Activated T-cell treated with anti-CD3 and anti-CD28 coated beads for 24 hours (primary cell): ENCODE results near the gene RUSF1.
"Not testable (repeated sequence)": the region's sequence is repeated elsewhere in the genome, so short reads cannot be mapped to it uniquely, and the experiment has no call there.

ENCODE experiments used
- DNase-seq: peaks from one replicate; pipeline ENCODE4 v3.0.0-alpha.2; 2020; ENCODE audit warnings: low read depth

The RUSF1 gene

GRCh38 chr16:31507929-31508705 lies at the start of gene RUSF1:
Gene RUSF1, minus strand, starts transcription at chr16:31508391. Its CDS starts 18 bp downstream, at chr16:31508373.
- peak; percentile 82 for DNase-seq

- no peak for DNase-seq
Measured at GRCh38 chr16:31542763-31543162, 34.6 kb upstream of the RUSF1 start.

DNA sequence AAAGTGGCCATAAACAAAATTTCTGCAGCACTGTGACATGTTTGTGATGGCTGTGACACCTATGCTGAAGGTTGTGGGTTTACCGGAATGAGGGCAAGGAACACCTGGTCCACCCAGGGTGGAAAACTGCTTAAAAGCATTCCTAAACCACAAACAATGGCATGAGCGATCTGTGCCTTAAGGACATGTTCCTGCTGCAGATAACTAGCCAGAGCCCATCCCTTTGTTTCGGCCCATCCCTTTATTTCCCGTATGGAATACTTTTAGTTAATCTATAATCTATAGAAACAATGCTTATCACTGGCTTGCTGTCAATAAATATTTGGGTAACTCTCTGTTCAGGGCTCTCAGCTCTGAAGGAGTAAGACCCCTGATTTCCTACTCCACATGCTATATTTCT lies 31.6 kb upstream of the RUSF1 start:
- DNase-seq = not testable (repeated sequence)

DNA sequence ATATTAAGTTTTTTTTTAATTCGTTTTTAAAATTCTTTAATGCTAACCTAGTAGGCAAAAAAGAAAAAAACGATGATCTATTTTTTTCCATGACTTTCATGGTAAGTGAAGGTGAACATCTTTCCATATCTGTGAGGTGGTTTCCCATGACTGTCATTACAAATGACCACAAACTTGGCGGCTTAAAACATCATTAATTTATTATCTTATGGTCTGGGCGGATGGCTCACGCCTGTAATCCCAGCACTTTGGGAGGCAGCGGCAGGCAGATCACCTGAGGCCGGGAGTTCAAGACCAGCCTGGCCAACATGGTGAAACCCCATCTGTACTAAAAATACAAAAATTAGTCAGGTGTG lies 30.0 kb upstream of the RUSF1 start:
- not testable (repeated sequence) for DNase-seq

DNA sequence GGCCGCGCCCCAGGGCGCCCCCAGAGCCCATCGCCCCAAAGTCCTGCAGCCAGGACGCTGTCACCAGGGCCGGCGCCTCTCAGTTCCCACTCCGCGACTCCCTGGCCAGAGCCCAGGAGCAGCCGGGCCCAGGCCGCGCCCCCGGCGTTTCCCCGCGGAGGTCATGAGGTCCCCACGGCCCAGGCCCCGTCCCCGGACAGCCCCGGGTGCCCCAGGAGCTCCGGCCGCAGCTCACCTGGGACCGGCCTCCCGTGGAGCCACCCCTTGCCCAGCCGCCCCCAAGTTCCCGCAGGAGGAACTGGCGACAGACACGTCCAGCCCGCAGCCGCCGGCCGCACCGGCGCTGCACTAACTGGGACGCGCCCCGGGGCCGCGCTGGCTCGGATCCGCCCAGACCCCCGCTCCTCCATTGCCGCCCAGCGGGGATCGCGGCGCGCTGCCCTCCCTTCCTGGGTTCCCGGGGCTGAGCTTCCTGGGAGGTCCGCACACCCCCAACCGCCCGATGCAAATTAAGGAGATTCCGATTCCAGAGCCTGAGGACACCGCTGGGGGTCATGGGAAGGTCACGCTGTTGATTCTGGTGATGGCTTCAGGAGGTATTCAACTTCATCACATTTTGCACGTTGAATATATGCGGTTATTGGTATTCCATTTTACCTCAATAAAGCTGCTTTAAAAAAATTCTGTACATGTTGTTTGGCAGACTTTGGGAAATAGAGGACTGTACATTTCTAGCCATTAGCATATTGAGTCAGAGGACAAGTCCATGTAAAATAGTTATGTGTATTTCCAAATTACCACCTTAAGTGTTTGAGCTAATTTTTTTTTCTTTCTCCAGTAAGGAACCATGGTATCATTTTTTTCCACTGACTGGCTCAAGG lies 29.4 kb upstream of the RUSF1 start:
- DNase-seq = no peak

DNA sequence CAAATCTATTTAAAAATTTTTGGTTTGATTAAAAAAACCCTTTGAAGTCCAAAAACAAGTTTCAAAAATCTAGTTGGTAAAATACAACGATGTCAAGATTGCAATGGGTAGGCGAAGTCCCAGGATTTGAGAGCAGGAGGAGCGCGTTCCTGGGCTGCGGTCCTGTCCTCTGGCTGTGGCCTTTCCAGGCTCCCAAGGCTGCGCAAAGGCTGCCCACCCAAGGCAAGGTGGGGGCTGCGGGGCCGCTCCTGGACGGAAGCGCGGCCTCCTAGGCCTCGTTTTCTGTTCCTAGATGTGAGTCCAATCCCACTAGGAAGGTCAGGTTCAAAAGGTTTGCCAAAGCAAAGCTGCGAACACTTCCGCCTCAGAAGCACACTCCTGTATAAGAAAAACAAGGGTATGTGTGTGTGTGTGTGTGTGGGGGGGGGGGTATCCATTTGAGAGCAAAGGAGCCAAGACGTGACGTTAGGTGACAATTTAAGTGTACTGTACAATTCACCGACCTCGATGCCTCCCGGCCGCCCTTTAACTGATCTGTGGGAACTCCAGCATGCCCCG lies 28.7 kb upstream of the RUSF1 start:
- DNase-seq = no peak

DNA sequence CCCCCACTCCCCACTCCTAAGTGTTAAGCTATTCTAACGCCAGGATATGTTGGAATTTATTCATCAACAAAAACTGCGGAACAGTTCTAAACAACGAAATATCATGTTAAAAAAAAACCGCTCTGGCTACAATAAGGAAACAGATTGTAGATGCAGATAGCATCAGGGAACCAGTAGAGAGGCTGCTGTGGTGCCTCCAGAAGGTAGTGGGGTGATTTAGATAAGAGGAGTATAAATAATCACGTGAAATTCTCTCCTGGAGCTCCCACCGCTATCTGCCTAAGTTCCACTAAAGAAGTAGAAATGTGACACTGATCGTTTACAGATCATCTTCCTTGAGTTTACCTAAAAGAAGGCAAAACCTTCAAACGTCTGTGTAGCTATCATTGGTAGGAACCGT lies 27.5 kb upstream of the RUSF1 start:
- no peak for DNase-seq

DNA sequence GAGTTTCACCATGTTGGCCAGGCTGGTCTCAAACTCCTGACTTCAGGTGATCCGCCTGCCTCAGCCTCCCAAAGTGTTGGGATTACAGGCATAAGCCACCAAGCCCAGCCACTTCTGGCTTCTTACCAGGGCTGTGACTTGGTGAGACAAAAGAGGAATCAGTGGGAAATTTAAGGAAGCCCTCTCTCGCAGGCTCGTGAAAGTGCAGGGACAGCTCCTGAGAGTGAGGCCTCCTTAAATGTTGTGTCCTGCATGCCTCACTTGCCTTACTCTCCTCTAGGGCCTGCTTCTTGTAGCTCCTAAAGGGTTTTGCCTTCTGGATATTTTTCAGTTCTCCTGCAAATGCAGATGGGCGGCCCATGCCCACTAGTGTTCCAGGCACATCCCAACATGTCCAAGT lies 24.7 kb upstream of the RUSF1 start:
- DNase-seq = no peak

DNA sequence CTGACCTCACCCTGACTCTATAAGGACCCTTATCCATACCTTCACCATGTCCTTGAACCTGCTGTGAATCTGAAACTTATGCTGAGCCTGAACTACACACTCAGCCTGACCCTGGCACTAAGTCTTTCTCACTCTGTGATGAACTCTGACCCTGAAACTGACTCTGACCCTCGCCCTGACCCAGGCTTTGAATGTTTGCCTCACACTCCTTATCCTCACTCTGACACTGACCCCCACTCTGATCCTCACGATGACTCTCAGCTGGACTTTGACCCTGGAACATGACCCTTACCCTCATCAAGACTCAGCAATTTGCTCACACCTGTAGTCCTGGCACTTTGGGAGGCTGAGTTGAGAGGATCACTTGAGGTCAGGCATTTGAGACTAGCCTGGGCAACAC lies 23.9 kb upstream of the RUSF1 start:
- DNase-seq = no peak

DNA sequence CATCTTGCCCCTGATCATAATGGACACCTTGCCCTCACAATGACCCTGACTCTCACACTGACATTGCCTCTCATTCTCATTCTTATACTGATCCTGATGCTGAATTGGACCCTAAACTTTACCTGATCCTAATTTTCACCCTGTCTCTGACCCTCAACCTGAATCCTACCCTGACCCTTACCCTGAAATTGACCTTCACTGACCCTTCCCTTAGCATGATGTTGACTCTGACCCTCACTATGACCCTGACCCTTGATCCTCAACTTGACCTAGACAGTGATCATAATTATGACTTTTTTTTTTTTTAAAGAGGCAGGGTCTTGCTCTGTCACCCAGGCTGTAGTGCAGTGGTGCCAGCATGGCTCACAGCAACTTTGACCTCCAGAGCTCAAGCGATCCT lies 22.9 kb upstream of the RUSF1 start:
- DNase-seq = no peak

GRCh38 chr16:31530405-31530804 lies 22.2 kb upstream of the RUSF1 start:
- DNase-seq = no peak

DNA sequence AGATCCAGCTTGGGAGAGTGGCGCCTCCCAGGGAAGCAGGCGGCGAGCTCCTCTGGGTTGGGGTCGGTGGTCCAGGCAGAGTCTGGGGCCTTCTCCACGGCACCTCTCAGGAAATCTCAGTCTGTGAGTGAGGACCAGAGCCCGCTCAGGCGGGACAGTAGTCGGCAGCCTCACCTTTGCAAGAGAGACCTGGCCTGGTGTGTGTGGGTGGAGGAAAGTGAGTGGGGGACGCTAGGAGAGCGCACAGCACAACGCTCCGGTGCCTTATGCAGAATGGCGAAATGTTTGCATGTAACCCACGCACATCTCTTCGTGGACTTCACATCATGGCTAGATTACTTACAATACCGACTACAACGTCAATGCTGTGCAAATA lies 21.7 kb upstream of the RUSF1 start:
- no peak for DNase-seq

DNA sequence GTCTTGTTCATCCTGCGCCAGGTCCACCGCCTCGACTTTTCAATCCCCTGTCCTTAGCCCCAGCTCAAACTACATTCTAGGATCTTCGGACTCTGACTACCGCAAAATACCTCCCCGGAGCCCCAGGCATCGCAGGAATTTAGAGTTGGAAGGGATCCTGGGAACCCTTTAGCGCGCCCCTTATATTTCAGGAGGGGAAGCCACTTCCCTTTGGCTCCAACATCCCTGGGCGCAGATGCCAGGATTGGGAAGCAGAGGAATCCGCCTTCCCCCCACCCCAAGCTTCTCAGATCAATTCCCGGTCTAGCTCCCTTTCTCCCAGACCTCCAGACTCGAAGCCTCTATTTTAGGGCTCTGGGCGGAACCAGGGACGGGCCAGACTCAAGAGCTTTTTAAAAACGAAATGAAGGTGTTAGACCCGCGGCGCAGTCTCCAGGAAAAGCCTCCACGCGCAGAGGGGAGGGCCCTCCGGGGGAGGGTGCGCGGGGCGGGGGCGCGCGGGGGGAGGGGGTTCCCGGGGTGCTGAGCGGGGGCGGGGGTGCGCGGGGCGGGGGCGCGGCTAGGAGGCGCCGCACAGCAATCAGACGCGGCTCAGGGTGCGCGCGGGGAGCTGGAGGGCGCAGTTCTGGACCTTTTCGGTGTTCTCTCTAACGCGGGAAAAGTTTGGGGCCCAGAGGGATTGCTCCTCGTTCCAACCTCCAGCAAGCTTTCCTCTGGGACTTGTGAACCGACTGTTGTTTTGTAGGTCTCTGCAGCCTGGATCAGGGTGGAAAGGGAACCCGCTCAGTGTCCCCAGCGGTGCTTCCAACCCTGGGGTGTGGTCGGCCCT lies 21.1 kb upstream of the RUSF1 start:
- DNase-seq = no peak

GRCh38 chr16:31528523-31529107 lies 20.4 kb upstream of the RUSF1 start:
- no peak for DNase-seq

- DNase-seq = no peak
Measured at GRCh38 chr16:31527734-31528274, 19.6 kb upstream of the RUSF1 start, which contains the start of gene AHSP. Gene AHSP, plus strand, starts transcription at chr16:31527900. Its CDS starts 240 bp downstream, at chr16:31528140.

DNA sequence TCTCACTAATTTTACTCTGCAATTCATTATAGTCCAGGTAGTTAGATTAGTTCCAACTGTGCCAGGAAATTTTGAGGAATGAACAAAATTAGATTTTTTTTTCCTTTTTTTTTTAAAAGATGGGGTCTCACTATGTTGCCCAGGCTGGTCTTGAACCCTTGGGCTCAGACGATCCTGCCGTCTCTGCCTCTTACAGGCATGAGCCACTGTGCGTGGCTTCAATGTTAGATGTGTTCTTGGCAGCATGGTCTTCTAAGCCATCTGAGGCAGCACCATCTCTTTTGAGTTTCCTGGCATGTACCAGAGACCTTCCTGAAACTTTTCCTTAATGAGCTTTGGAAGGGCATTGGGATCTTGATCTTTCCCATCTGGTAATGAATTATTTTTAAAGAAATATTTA lies 16.9 kb upstream of the RUSF1 start:
- DNase-seq = no peak

- DNase-seq = not testable (repeated sequence)
Measured at GRCh38 chr16:31523768-31524167, 15.6 kb upstream of the RUSF1 start.

GRCh38 chr16:31522071-31522470 lies 13.9 kb upstream of the RUSF1 start:
- DNase-seq = no peak

- no peak for DNase-seq
Measured at GRCh38 chr16:31521368-31521767, 13.2 kb upstream of the RUSF1 start.

DNA sequence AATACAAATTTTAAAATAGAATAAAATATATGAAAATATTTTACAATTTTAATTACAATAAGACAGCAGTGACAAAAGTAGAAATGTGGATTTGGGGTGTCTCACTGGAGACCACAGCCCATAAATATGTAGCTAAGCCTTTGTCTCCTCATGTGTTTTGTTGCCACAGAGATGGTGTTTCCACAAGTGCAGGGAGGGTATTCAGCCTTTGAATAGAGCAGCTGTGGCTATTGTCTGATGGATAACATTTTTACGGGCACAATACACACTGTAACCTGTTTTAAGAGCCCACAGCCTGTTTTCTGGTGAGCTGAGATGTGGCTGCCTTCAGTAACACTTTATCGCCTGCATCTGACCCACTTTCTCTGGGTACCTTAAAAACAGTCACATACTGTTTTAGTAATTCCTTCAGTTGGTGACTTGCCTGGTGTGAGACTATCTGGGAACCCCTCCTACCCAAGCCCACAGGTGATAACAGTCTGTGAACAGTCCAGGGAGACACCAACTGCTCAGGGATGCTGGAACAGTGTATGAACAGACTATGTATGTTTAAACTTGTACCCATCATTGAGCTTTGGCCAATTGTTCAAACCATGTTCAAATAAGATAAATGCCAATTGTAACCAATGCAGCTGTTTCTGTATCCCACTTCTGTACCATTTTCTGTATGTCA lies 11.7 kb upstream of the RUSF1 start:
- DNase-seq = no peak
